Measurements from ENCODE around the gene RPN2.

Gene RPN2

GRCh38 chr20:37219751-37220668 lies 40.9 kb downstream of the RPN2 start:
- DNase-seq, result no peak

GRCh38 chr20:37220731-37221130 lies 41.6 kb downstream of the RPN2 start:
- DNase-seq, result no peak

GRCh38 chr20:37222086-37222485 lies 43.0 kb downstream of the RPN2 start:
- DNase-seq, result no peak

- DNase-seq, result no peak
These were observed 43.9 kb downstream of the RPN2 start for GRCh38 chr20:37223053-37223452.

GRCh38 chr20:37225146-37225545 lies 46.0 kb downstream of the RPN2 start:
- DNase-seq, result no peak

- no peak for DNase-seq
These were observed 47.8 kb downstream of the RPN2 start for GRCh38 chr20:37226889-37227288.

- no peak for DNase-seq
These were observed 49.0 kb downstream of the RPN2 start for GRCh38 chr20:37228082-37228481.

- no peak for DNase-seq
These were observed 49.5 kb downstream of the RPN2 start for GRCh38 chr20:37228656-37229055.

- DNase-seq, result no peak
These were observed 50.2 kb downstream of the RPN2 start for GRCh38 chr20:37229357-37229756.

- DNase-seq, result no peak
These were observed 51.1 kb downstream of the RPN2 start for GRCh38 chr20:37230200-37230599.

GRCh38 chr20:37231947-37232630 lies 53.0 kb downstream of the RPN2 start:
- DNase-seq, result no peak

- no peak for DNase-seq
These were observed 54.6 kb downstream of the RPN2 start for GRCh38 chr20:37233548-37234253.

- no peak for DNase-seq
These were observed 55.1 kb downstream of the RPN2 start for GRCh38 chr20:37234254-37234581.

- no peak for DNase-seq
These were observed 55.9 kb downstream of the RPN2 start for GRCh38 chr20:37235065-37235464.

- no peak for DNase-seq
These were observed 57.3 kb downstream of the RPN2 start for GRCh38 chr20:37236462-37236861.

- no peak for DNase-seq
These were observed 58.5 kb downstream of the RPN2 start for GRCh38 chr20:37237656-37238055.

- no peak for DNase-seq
These were observed 59.3 kb downstream of the RPN2 start for GRCh38 chr20:37238426-37238825.

GRCh38 chr20:37238935-37239451 lies 59.9 kb downstream of the RPN2 start:
- no peak for DNase-seq

- no peak for DNase-seq
These were observed 61.4 kb downstream of the RPN2 start for GRCh38 chr20:37240337-37241067.

GRCh38 chr20:37242503-37242902 lies 63.4 kb downstream of the RPN2 start:
- DNase-seq, result no peak

- no peak for DNase-seq
These were observed 64.2 kb downstream of the RPN2 start for GRCh38 chr20:37243076-37243936.

All from 8988T (cell line).